SK-N-SH treated with all-trans-retinoic acid at 6 μM for 48 hours (cell line): ENCODE data around the gene IFT43.

ENCODE experiments used
- ATAC-seq: fragments of 200-7000 bp; cut with Tn5 transposase; 3 replicates; pipeline ENCODE4 v1.9.1; 2020; ENCODE audit warnings: mild to moderate bottlenecking, moderate library complexity
- ARNTL ChIP-seq: fragments of 450-650 bp; formaldehyde crosslinking; IDR thresholded peaks from 2 replicates; pipeline ENCODE4 v1.5.0; 2020; ENCODE audit warnings: low read depth, mild to moderate bottlenecking, moderate library complexity, borderline replicate concordance
- BACH2 ChIP-seq: fragments of 250-450 bp; sonication (Bioruptor Pico); IDR thresholded peaks from 2 replicates; pipeline ENCODE4 v1.9.0; 2021; ENCODE audit warnings: mild to moderate bottlenecking, borderline replicate concordance
- CSDC2 ChIP-seq: fragments of 250-450 bp; sonication (Bioruptor Pico); IDR thresholded peaks from 2 replicates; pipeline ENCODE4 v1.5.0; 2020; ENCODE audit warnings: mild to moderate bottlenecking, moderate library complexity
- ESRRG ChIP-seq: fragments of 250-450 bp; sonication (Bioruptor Pico); IDR thresholded peaks from 2 replicates; pipeline ENCODE4 v1.6.1; 2021; ENCODE audit warnings: mild to moderate bottlenecking
- ISL1 ChIP-seq: fragments of 250-450 bp; sonication (Bioruptor Pico); IDR thresholded peaks from 2 replicates; pipeline ENCODE4 v2.1.2; 2022; ENCODE audit warnings: mild to moderate bottlenecking, moderate library complexity
- OSR1 ChIP-seq: fragments of 250-450 bp; sonication (Bioruptor Pico); IDR thresholded peaks from 2 replicates; pipeline ENCODE4 v1.8.0; 2022; ENCODE audit warnings: moderate library complexity, mild to moderate bottlenecking, inconsistent platforms
- RARB ChIP-seq: fragments of 250-450 bp; sonication (Bioruptor Pico); IDR thresholded peaks from 2 replicates; pipeline ENCODE4 v1.8.0; 2021; ENCODE audit warnings: mild to moderate bottlenecking, moderate library complexity
- TCF4 ChIP-seq: fragments of 250-450 bp; sonication (Bioruptor Pico); IDR thresholded peaks from 2 replicates; pipeline ENCODE4 v1.8.0; 2021; ENCODE audit warnings: mild to moderate bottlenecking, moderate library complexity, borderline replicate concordance
- TOX ChIP-seq: fragments of 250-450 bp; sonication (Bioruptor Pico); IDR thresholded peaks from 2 replicates; pipeline ENCODE4 v1.8.0; 2021; ENCODE audit warnings: mild to moderate bottlenecking, moderate library complexity, borderline replicate concordance
- ZC3H10 ChIP-seq: fragments of 250-450 bp; sonication (Bioruptor Pico); IDR thresholded peaks from 2 replicates; pipeline ENCODE4 v1.5.1; 2021; ENCODE audit warnings: mild to moderate bottlenecking, moderate library complexity
- ZFP3 ChIP-seq: fragments of 250-450 bp; sonication (Bioruptor Pico); IDR thresholded peaks from 2 replicates; pipeline ENCODE4 v1.5.0; 2020; ENCODE audit warnings: mild to moderate bottlenecking, moderate library complexity
- ZFP30 ChIP-seq: fragments of 450-650 bp; formaldehyde crosslinking; IDR thresholded peaks from 2 replicates; pipeline ENCODE4 v1.5.0; 2022; ENCODE audit warnings: mild to moderate bottlenecking, moderate library complexity
- ZNF565 ChIP-seq: fragments of 450-650 bp; formaldehyde crosslinking; conservative IDR thresholded peaks from 2 replicates; pipeline ENCODE4 v1.5.0; 2020; ENCODE audit warnings: low read depth, mild to moderate bottlenecking, moderate library complexity
- ZNF70 ChIP-seq: fragments of 450-650 bp; formaldehyde crosslinking; IDR thresholded peaks from 2 replicates; pipeline ENCODE4 v1.5.0; 2020; ENCODE audit warnings: mild to moderate bottlenecking, moderate library complexity
- ZNF8 ChIP-seq: fragments of 450-650 bp; formaldehyde crosslinking; IDR thresholded peaks from 2 replicates; pipeline ENCODE4 v1.5.0; 2020; ENCODE audit warnings: mild to moderate bottlenecking, moderate library complexity
- TF ChIP-seq, protein P1 (sequence below): fragments of 250-450 bp; sonication (Bioruptor Pico); IDR thresholded peaks from 2 replicates; pipeline ENCODE4 v1.5.1; 2021; ENCODE audit warnings: mild to moderate bottlenecking, moderate library complexity
- TF ChIP-seq, protein P2 (sequence below): fragments of 250-450 bp; sonication (Bioruptor Pico); IDR thresholded peaks from 2 replicates; pipeline ENCODE4 v1.5.1; 2020; ENCODE audit warnings: low read depth, mild to moderate bottlenecking, moderate library complexity
- TF ChIP-seq, protein P3 (sequence below): fragments of 250-450 bp; sonication (Bioruptor Pico); IDR thresholded peaks from 2 replicates; pipeline ENCODE4 v1.5.0; 2020; ENCODE audit warnings: mild to moderate bottlenecking, moderate library complexity
- TF ChIP-seq, protein P4 (sequence below): fragments of 250-450 bp; sonication (Bioruptor Pico); IDR thresholded peaks from 2 replicates; pipeline ENCODE4 v1.8.0; 2021; ENCODE audit warnings: low read depth, mild to moderate bottlenecking, moderate library complexity, borderline replicate concordance
- TF ChIP-seq, protein P5 (sequence below): fragments of 250-450 bp; sonication (Bioruptor Pico); IDR thresholded peaks from 2 replicates; pipeline ENCODE4 v1.8.0; 2020; ENCODE audit warnings: mild to moderate bottlenecking, moderate library complexity, borderline replicate concordance

IFT43 gene

DNA sequence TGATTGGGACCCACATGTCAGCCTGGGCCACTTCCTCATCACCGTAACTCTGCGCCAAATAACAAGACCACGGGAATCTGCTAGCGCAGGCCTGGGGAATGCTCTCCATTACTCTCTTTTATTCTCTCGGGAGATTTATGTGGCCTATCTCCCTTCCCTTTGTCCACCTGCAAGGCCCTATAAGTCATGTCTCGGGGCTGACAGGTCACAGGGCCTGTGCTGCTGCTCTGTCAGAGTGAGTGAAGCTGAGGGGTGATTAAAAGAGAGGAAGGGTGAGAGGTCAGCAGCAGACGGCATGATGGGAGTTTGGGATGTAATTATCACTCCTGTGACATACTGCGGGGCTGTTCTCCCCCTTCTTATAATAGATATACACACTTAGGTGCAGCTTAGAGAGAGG is 139.9 kb downstream of the IFT43 start:
- TF ChIP-seq CSDC2, result no peak
- no peak for TF ChIP-seq OSR1 (CRISPR knock-in tag)
- TF ChIP-seq ZNF70, result no peak
- TF ChIP-seq BACH2 (CRISPR knock-in tag), result no peak
- TF ChIP-seq RARB (CRISPR knock-in tag), result no peak
- TF ChIP-seq, protein P1, sequence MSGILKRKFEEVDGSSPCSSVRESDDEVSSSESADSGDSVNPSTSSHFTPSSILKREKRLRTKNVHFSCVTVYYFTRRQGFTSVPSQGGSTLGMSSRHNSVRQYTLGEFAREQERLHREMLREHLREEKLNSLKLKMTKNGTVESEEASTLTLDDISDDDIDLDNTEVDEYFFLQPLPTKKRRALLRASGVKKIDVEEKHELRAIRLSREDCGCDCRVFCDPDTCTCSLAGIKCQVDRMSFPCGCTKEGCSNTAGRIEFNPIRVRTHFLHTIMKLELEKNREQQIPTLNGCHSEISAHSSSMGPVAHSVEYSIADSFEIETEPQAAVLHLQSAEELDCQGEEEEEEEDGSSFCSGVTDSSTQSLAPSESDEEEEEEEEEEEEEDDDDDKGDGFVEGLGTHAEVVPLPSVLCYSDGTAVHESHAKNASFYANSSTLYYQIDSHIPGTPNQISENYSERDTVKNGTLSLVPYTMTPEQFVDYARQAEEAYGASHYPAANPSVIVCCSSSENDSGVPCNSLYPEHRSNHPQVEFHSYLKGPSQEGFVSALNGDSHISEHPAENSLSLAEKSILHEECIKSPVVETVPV, result no peak
- no peak for TF ChIP-seq ESRRG (CRISPR knock-in tag)
- no peak for TF ChIP-seq ZFP3 (CRISPR knock-in tag)
- no peak for TF ChIP-seq ISL1 (CRISPR knock-in tag)
- TF ChIP-seq, protein P2, sequence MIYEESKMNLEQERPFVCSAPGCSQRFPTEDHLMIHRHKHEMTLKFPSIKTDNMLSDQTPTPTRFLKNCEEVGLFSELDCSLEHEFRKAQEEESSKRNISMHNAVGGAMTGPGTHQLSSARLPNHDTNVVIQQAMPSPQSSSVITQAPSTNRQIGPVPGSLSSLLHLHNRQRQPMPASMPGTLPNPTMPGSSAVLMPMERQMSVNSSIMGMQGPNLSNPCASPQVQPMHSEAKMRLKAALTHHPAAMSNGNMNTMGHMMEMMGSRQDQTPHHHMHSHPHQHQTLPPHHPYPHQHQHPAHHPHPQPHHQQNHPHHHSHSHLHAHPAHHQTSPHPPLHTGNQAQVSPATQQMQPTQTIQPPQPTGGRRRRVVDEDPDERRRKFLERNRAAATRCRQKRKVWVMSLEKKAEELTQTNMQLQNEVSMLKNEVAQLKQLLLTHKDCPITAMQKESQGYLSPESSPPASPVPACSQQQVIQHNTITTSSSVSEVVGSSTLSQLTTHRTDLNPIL (CRISPR knock-in tag), result no peak
- TF ChIP-seq ZNF8 (CRISPR knock-in tag), result no peak
- TF ChIP-seq ZC3H10 (CRISPR knock-in tag), result no peak
- TF ChIP-seq, protein P3, sequence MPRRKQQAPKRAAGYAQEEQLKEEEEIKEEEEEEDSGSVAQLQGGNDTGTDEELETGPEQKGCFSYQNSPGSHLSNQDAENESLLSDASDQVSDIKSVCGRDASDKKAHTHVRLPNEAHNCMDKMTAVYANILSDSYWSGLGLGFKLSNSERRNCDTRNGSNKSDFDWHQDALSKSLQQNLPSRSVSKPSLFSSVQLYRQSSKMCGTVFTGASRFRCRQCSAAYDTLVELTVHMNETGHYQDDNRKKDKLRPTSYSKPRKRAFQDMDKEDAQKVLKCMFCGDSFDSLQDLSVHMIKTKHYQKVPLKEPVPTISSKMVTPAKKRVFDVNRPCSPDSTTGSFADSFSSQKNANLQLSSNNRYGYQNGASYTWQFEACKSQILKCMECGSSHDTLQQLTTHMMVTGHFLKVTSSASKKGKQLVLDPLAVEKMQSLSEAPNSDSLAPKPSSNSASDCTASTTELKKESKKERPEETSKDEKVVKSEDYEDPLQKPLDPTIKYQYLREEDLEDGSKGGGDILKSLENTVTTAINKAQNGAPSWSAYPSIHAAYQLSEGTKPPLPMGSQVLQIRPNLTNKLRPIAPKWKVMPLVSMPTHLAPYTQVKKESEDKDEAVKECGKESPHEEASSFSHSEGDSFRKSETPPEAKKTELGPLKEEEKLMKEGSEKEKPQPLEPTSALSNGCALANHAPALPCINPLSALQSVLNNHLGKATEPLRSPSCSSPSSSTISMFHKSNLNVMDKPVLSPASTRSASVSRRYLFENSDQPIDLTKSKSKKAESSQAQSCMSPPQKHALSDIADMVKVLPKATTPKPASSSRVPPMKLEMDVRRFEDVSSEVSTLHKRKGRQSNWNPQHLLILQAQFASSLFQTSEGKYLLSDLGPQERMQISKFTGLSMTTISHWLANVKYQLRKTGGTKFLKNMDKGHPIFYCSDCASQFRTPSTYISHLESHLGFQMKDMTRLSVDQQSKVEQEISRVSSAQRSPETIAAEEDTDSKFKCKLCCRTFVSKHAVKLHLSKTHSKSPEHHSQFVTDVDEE (CRISPR knock-in tag), result no peak
- no peak for TF ChIP-seq ZNF565 (CRISPR knock-in tag)
- no peak for TF ChIP-seq TOX
- TF ChIP-seq, protein P4, sequence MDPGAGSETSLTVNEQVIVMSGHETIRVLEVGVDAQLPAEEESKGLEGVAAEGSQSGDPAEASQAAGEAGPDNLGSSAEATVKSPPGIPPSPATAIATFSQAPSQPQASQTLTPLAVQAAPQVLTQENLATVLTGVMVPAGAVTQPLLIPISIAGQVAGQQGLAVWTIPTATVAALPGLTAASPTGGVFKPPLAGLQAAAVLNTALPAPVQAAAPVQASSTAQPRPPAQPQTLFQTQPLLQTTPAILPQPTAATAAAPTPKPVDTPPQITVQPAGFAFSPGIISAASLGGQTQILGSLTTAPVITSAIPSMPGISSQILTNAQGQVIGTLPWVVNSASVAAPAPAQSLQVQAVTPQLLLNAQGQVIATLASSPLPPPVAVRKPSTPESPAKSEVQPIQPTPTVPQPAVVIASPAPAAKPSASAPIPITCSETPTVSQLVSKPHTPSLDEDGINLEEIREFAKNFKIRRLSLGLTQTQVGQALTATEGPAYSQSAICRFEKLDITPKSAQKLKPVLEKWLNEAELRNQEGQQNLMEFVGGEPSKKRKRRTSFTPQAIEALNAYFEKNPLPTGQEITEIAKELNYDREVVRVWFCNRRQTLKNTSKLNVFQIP (CRISPR knock-in tag), result no peak
- ATAC-seq, result no peak

DNA sequence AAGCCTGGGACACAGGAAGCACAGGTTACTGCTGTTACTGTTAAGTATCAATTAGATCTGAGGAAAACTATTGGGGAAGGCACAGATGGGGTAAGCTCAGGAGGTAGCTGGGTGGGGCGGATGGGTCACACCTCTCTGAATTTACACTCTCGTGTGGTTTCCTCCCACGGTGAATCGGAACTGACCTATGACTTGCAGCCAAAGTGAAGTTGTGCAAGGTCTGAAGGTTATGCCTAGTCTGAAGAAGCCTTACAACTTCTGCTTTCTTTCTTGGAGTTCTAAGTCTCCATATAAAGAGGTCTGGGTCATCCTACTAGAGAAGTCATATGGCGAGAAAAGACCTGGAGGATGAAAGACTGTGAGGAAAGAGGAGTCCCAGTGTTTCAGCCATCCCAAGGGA is 140.5 kb downstream of the IFT43 start:
- TF ChIP-seq, protein P2 (CRISPR knock-in tag), result no peak
- TF ChIP-seq ZFP30, result no peak
- no peak for TF ChIP-seq ARNTL
- no peak for TF ChIP-seq TCF4
- TF ChIP-seq ZC3H10 (CRISPR knock-in tag), result no peak
- TF ChIP-seq ISL1 (CRISPR knock-in tag), result no peak
- TF ChIP-seq ESRRG (CRISPR knock-in tag), result no peak
- TF ChIP-seq ZNF70, result no peak
- no peak for TF ChIP-seq RARB (CRISPR knock-in tag)
- TF ChIP-seq, protein P5, sequence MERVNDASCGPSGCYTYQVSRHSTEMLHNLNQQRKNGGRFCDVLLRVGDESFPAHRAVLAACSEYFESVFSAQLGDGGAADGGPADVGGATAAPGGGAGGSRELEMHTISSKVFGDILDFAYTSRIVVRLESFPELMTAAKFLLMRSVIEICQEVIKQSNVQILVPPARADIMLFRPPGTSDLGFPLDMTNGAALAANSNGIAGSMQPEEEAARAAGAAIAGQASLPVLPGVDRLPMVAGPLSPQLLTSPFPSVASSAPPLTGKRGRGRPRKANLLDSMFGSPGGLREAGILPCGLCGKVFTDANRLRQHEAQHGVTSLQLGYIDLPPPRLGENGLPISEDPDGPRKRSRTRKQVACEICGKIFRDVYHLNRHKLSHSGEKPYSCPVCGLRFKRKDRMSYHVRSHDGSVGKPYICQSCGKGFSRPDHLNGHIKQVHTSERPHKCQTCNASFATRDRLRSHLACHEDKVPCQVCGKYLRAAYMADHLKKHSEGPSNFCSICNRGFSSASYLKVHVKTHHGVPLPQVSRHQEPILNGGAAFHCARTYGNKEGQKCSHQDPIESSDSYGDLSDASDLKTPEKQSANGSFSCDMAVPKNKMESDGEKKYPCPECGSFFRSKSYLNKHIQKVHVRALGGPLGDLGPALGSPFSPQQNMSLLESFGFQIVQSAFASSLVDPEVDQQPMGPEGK (CRISPR knock-in tag), result no peak
- TF ChIP-seq, all 23 proteins: peak for 0
- ATAC-seq, result no peak
